NCI-H1092 (cell line): ENCODE data around the gene OXSR1.
"Not testable (repeated sequence)": the region's sequence is repeated elsewhere in the genome, so short reads cannot be mapped to it uniquely, and the experiment has no call there.

Experiments used
- DNase-seq: peaks from one replicate; lab custom pipeline; 2025; lab: John Stamatoyannopoulos, UW

OXSR1 gene

DNA sequence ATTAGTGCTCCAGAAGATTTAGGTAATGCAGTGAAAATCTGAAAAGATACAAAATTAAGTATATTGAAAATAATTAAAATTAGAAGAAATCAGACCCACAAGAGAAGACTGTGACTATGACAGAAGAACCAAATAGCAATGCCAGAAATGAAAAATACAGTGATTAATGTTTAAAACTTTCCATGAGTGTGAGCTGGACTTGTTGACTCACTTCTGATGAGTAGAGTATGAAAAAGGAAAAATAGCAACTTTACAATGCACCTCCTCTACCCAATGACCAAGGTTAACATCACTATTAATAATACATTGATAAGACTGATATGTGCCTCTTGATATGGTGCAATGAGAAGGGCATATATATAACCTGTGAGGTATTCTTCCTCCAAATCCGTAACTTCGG is 60.9 kb downstream of the OXSR1 start:
- DNase-seq: no peak

DNA sequence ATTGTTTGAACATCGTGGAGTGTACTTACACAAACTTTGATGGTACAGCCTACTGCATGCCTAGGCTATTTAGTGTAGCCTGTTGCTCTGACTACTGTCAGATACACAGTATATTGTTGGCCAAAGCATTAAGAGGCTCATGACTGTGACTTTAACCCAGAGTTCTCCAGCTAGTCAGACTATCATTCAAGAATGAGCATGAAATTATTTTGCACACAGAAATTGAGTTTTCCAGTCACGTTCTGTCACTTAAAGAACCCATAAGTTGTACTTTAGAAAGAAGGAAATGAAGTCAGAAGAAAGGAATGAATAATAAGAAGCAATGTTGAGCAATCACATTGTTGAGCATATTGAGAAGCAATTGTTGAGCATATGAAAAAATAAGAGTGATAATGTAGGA is 62.7 kb downstream of the OXSR1 start:
- no peak for DNase-seq

DNA sequence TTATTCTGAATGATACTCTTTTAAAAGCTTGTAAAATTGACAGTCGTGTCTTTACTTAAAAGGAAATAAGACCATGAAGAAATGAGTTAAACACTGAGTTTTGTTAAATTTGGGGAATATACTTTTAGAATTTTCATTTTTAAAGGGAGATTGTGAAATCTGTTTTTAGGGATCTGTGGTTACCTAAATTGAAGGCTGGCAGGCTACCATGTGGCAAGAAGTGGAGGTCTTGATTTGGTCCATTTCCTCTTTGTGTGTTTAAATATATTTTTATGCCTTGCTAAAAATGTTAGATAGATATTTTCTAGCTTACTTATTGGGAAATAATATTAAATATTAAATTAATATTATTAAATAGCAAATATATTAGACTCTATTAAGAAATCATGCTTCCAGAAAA is 63.7 kb downstream of the OXSR1 start:
- DNase-seq: no peak

DNA sequence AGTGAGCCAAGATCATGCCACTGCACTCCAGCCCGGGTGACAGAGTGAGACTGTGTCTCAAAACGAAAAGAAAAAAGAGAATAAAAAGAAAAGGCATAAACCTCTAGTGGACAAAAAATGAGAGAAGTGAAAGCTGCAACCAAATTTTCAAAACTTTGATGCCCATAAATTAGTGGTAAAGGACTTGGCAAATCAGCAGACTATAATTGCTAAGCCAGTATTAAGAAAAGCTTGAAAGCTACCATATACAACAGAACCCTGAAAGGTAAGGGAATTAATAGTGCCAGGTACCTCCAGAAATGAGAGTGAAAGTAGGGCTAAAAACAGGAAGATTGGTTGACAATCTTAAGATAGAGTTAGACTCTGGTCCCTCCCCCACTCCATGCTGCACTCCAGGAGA is 67.4 kb downstream of the OXSR1 start:
- DNase-seq: no peak

DNA sequence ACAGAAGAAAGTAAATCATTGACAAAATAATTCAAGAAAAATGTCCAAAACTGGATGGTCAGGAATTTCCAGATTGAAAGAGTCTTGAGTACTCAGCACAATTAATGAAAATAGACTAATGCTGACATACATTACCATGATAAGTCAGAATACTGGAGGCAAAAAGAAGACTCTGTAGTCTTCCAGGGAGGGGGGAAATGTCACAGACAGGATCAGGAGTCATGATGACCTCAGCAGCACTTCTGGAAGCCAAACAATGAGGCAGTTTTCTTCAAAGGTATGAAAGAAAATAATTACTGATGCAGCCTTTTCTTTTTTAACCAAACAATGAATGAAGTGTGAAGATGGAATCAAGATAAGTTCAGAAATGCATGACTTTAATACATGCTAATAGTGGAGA is 70.1 kb downstream of the OXSR1 start:
- no peak for DNase-seq

GRCh38 chr3:38238416-38239008 is 73.2 kb downstream of the OXSR1 start:
- no peak for DNase-seq

DNA sequence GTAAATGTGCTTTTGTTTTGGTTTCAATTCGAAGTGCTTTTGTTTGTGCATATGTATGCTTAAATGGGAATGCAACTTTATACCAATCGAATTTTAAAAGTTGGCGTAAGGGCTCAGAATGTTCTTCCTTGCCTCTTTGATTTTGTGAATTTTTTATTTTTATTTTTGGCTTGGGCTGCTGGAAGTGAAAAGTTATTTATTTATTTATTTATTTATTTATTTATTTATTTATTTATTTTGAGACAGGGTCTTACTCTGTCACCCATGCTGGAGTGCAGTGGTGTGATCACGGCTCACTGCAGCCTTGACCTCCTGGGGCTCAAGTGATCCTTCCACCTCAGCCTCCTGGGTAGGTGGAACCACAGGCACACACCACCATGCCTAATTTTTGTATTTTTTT is 77.5 kb downstream of the OXSR1 start:
- DNase-seq: not testable (repeated sequence)

GRCh38 chr3:38245930-38246329 is 80.6 kb downstream of the OXSR1 start:
- DNase-seq: no peak

GRCh38 chr3:38247366-38248035 is 82.2 kb downstream of the OXSR1 start:
- DNase-seq: no peak

DNA sequence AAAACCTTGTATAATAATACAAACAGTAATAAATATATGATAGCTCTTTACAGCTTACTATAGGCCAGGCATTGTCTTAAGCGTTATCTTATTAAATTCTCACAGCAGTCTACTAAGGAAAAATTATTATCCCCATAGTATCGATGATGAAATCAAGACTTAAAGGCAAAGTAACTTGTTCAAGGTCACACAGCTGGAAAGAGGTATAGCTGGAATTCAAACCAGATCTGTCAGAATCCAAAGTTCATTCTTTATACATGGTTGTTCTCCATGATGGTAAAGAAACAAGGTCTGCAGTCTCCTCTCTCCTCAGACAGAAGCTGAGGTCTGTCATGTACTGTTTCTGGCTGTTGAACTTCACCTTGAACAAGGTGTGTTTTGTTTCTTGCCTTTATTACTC is 84.9 kb downstream of the OXSR1 start:
- DNase-seq: no peak

GRCh38 chr3:38251197-38251596 is 85.9 kb downstream of the OXSR1 start:
- no peak for DNase-seq

- DNase-seq: no peak
These were observed 88.4 kb downstream of the OXSR1 start for GRCh38 chr3:38253704-38254103.

DNA sequence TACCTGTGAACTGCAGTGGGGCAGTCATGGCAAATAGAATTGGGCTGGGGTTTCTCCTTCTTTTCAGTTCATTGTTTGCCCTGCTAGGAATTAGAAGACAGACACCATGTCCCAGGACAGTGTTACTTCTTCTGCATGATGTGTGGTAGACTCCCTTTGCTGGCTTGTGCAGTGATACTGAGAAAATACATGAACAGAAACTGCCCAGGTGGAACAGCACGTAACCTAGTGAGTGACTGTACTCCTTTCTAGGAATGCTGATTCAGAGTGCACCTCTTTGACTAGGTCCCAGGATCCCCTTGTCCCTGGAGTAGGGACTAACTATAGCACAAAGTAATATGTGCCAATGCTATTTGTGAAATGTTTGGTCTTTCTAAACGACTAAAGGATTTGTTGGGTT is 89.5 kb downstream of the OXSR1 start:
- DNase-seq: no peak

DNA sequence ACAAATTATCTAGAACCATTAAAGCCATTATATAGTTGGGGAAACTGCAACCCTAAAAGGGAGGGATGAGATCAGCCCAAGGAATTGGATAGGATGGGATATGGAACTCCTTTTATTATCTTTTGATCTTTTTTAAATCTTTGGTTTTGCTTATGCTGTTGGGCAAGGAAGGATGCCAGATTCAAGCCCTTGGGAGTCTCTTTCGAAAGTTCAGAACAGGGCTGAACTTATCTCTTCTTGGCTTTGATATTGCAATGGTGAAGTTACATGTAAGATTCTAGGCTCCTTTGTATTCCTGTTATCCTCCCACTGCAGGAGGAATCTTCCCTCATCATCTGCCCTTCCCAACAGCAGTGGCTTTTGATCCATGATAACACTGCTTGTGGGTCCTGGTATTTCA is 90.3 kb downstream of the OXSR1 start:
- no peak for DNase-seq

DNA sequence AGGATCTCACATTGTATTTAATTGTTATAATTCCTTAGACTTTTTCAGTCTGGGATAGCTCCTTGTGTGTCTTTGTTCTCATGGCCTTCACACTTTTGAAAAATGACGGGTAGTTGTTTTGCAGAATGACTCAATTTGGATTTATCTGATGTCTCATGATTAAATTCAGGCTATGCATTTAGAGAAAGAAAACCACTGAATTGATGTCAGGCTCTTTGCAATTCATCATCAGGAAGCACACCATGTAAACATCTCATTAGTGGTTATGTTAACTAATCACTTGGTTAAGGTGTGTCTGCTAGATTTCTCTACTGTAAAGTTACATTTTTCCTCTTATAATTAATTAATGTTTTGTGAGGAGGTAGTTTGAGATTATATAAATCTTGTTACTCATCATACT is 92.2 kb downstream of the OXSR1 start:
- DNase-seq: no peak

- DNase-seq: no peak
These were observed 95.1 kb downstream of the OXSR1 start for GRCh38 chr3:38260474-38260873.

DNA sequence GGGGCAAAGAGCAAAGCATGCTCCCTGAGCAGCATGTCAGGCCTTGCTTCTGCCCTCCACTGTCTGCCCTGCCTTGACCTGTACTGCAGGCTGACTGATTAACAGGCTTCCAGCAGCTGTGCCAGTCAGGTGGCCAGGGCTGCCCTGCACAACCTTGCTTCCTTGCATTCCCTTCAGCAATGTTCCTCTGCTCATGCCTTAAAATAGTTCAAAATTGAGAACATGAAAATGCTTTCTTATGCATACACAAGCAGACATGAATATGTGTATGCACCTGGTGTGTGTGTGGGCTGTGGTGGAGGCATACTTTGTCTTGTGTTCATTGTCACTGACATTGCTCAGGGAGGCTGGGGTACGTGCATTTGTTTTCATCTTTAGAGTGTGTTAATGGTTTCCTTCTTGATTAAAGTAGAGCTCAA is 99.0 kb downstream of the OXSR1 start:
- no peak for DNase-seq

DNA sequence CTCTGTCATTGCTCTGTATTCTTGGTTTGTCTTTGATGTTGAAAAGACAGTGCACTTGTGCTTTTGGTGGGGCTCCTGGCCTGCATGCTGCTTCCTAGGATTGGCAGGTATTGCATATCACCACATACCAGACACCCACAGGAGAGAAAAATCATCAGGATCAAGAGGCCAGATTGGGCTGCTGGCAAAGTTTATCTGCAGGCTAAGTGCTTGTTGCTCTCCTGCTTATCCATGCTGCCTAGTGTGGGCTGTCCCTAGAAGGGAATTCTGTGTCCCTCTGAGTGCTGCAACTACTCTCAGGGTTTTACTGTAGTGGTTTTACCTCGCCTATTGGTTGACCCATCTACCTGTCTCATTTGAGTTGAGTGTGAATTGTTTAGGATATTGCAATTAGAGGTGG is 99.4 kb downstream of the OXSR1 start:
- no peak for DNase-seq

DNA sequence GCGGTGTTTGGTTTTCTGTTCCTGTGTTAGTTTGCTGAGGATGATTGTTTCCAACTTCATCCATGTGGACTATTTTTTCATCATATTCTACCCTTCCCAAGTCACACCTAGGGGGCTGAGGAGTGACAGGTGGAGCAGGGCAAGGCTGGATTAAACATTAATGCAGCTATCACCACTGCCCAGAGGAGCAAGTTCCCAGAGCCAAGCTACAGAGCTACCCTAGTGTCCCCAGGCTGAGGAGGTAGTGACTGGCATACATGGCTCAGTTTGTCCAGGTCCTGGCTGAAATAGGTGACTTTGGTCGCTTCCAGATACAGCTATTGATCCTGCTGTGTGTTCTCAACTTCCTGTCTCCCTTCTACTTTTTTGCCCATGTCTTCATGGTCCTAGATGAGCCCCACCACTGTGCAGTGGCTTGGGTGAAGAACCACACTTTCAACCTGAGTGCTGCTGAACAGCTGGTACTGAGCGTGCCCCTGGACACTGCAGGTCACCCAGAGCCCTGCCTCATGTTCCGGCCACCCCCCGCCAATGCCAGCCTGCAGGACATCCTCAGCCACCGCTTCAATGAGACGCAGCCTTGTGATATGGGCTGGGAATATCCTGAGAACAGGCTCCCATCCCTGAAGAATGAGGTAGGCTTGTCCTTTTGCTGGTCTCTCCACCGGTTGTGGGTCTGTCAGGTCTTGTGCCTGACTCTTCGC is 100.4 kb downstream of the OXSR1 start, which contains the start of gene SLC22A13:
SLC22A13 (plus strand) TSS at position 209 of the 704 bp plus-strand sequence; CDS start at position 258, 49 bp downstream.
- no peak for DNase-seq

DNA sequence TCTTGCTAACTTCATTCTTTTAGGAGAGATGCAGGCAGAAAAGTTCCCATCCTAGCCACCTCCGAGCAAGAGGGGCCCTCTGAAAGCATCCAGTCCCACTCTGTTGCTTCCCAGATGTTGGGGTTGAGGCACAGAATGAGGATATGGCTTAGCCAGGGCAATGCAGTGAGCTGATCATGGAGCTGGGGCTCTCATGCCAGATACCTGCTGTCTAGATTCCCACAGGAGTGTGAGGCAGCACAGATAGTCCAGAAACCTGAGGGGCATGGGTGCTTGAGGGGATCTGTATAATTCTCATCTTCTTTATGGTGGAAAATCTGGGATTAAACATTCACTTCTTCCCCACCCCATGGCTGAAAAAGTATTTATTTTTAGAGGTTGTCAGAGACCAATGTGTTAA is 101.5 kb downstream of the OXSR1 start:
- DNase-seq: no peak

- no peak for DNase-seq
These were observed 102.3 kb downstream of the OXSR1 start for GRCh38 chr3:38267662-38268061.

GRCh38 chr3:38268087-38268486 is 102.8 kb downstream of the OXSR1 start:
- DNase-seq: no peak

GRCh38 chr3:38268522-38268921 is 103.2 kb downstream of the OXSR1 start:
- no peak for DNase-seq
